ENCODE data around the gene RELA. TPM values are rescaled to one million over a fixed set of nuclear protein-coding genes. Genes with fewer than 3 reads are reported as not detected.

Gene RELA
- total and polyA plus RNA-seq, 2 donors (not counting 1 experiment from before 2014, with no cell fraction given) = 124 to 154 TPM

- TF ChIP-seq CTCF (IDR thresholded peaks at IDR 0.05) (no peak), EZH2 (IDR thresholded peaks at IDR 0.05; ENCODE audit: borderline replicate concordance, insufficient read depth, low read depth, low read length, poor library complexity, severe bottlenecking) (no peak)
- H3K4me3 Mint-ChIP-seq = peak within 1 kb of the TSS; percentile 99
- CTCF ChIA-PET = interaction anchor here (0.9 to 7.4 kb wide), 13 partner anchors 11 to 308 kb away, joined by 3 to 86 read pairs (median 4); partner anchors contain the start of genes EHBP1L1, KAT5, MUS81 and RELA
- H3K4me1 ChIP-seq (ENCODE audit: control insufficient read depth in 2 of 2, insufficient read depth in 2 of 2, low read length in 2 of 2) = peaks cover 37 to 66% of the 10 kb centered on the region in 2 donors
- peak; percentile 88 for DNase-seq
- intact Hi-C loops (cut with micrococcal nuclease) = loop anchor here (1.0 kb wide), 4 partner anchors 12 to 63 kb away; partner anchors contain the start of gene PCNX3
- peaks cover 42% of the 10 kb centered on the region for H3K4me1 Mint-ChIP-seq
- POLR2A ChIA-PET = interaction anchor here (0.6 to 5.0 kb wide), 12 partner anchors 10 to 645 kb away, joined by 3 to 116 read pairs (median 10); partner anchors contain the start of genes BANF1, EIF1AD, FIBP and MUS81
- no peaks in the 10 kb centered on the region for H3K27me3 Mint-ChIP-seq
- H3K27ac Mint-ChIP-seq = peak within 1 kb of the TSS; percentile 98
- H3K4me3 ChIP-seq (ENCODE audit: control extremely low read depth in 1 of 5, extremely low read depth in 1 of 5, insufficient read depth in 1 of 5, low read depth in 2 of 5, low read length in 4 of 5) = peak within 1 kb of the TSS; percentile 70 to 97 (median 93)
- H3K27me3 ChIP-seq (replicated peaks in 1 of 4; ENCODE audit: control extremely low read depth in 1 of 4, control insufficient read depth in 3 of 4, insufficient read depth in 4 of 4, low read length in 3 of 4) = no peaks in the 10 kb centered on the region
- H3K27ac ChIP-seq (ENCODE audit: low read length in 2 of 2) = peak within 1 kb of the TSS; percentile 100
- peaks cover 0 to 51% of the 10 kb centered on the region in 2 experiments for H3K36me3 ChIP-seq (replicated peaks in 1 of 2; ENCODE audit: control extremely low read depth in 1 of 2, control insufficient read depth in 1 of 2, extremely low read depth in 1 of 2, insufficient read depth in 2 of 2, low read length in 1 of 2)
- H3K9me3 ChIP-seq (ENCODE audit: control extremely low read depth in 1 of 3, control insufficient read depth in 2 of 3, insufficient read depth in 1 of 3, low read length in 2 of 3) = no peaks in the 10 kb centered on the region
- peaks cover 68% of the 10 kb centered on the region for H4K20me1 ChIP-seq (ENCODE audit: control insufficient read depth, insufficient read depth, low read length, poor library complexity, severe bottlenecking)
- WGBS (ENCODE audit: insufficient coverage) = 5% methylated on average over 39 of the region's 46 CpGs
- H3K79me2 ChIP-seq (ENCODE audit: control insufficient read depth, insufficient read depth, low read length) = peaks cover 89% of the 10 kb centered on the region
- ATAC-seq (ENCODE audit: low read depth) = peak; percentile 32
- H2AFZ ChIP-seq (ENCODE audit: insufficient read depth, low read depth, low read length, poor library complexity, severe bottlenecking) = peak within 1 kb of the TSS; percentile 53
- peak within 1 kb of the TSS; percentile 96 for H3K4me2 ChIP-seq (replicated peaks; ENCODE audit: low read depth, low read length, poor library complexity, severe bottlenecking)
- H3K9ac ChIP-seq (ENCODE audit: low read length) = peak within 1 kb of the TSS; percentile 91
- no peaks in the 10 kb centered on the region for H3K9me3 Mint-ChIP-seq (ENCODE audit: insufficient read depth)
Measured at GRCh38 chr11:65637794-65638419, 24.8 kb downstream of the RELA start, which contains the start of gene SIPA1. TSS of gene SIPA1 (plus strand) at chr11:65638101. CDS start at chr11:65640922, 2,821 bp downstream.

Measured in B cell (primary cell).